ENCODE data around the gene RBM6.

- TF ChIP-seq, protein P1, sequence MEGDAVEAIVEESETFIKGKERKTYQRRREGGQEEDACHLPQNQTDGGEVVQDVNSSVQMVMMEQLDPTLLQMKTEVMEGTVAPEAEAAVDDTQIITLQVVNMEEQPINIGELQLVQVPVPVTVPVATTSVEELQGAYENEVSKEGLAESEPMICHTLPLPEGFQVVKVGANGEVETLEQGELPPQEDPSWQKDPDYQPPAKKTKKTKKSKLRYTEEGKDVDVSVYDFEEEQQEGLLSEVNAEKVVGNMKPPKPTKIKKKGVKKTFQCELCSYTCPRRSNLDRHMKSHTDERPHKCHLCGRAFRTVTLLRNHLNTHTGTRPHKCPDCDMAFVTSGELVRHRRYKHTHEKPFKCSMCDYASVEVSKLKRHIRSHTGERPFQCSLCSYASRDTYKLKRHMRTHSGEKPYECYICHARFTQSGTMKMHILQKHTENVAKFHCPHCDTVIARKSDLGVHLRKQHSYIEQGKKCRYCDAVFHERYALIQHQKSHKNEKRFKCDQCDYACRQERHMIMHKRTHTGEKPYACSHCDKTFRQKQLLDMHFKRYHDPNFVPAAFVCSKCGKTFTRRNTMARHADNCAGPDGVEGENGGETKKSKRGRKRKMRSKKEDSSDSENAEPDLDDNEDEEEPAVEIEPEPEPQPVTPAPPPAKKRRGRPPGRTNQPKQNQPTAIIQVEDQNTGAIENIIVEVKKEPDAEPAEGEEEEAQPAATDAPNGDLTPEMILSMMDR (IDR thresholded peaks at IDR 0.05), result no peak
- TF ChIP-seq POLR2A (IDR thresholded peaks at IDR 0.05), result no peak
- no peak for TF ChIP-seq POLR2AphosphoS5 (IDR thresholded peaks at IDR 0.05)
Measured at GRCh38 chr3:49928481-49929017, 11.4 kb upstream of the RBM6 start.
